Natural killer cell (primary cell): ENCODE measurements around the gene RBP3. TPM values are rescaled to one million over a fixed set of nuclear protein-coding genes. Genes with fewer than 3 reads are reported as not detected.

Experiments used
- ATAC-seq, 3 donors: fragments of 150-1000 bp in 2 of 3; fragments of 200-7000 bp in 1 of 3; cut with Tn5 transposase; 1 replicate in 1 of 3; 2 replicates in 2 of 3; pipeline ENCODE4 v1.10.0; 2021; ENCODE audit warnings: mild to moderate bottlenecking in 2 of 3, moderate library complexity in 2 of 3
- DNase-seq, 2 donors: peaks; one replicate each; pipeline versions ENCODE4 v3.0.0 to v3.0.0-alpha.2; 2013 to 2021; ENCODE audit warnings: mixed read lengths in 1 of 2
- H3K27ac ChIP-seq: one replicate; pipeline ENCODE4 v1.5.1; 2013; ENCODE audit warnings: mild to moderate bottlenecking, low read length
- H3K27me3 ChIP-seq: one replicate; pipeline ENCODE4 v1.6.1; 2013; ENCODE audit warnings: low read length; ENCODE audit not compliant: control insufficient read depth, insufficient read depth
- H3K36me3 ChIP-seq: one replicate; pipeline ENCODE4 v1.6.1; 2013; ENCODE audit warnings: low read length; ENCODE audit not compliant: control insufficient read depth, insufficient read depth
- H3K4me1 ChIP-seq: one replicate; pipeline ENCODE4 v1.6.1; 2013; ENCODE audit warnings: low read length; ENCODE audit not compliant: control insufficient read depth, insufficient read depth
- H3K4me3 ChIP-seq: one replicate; pipeline ENCODE4 v1.5.1; 2013; ENCODE audit warnings: low read length
- H3K9me3 ChIP-seq: one replicate; pipeline ENCODE4 v1.6.1; 2013; ENCODE audit warnings: low read length; ENCODE audit not compliant: control insufficient read depth, insufficient read depth
- H3K27ac Mint-ChIP-seq, 2 donors: one replicate each; pipeline ENCODE4 v1.8.0; 2022; ENCODE audit warnings: mild to moderate bottlenecking in 2 of 2, mixed read lengths in 2 of 2, moderate library complexity in 1 of 2
- H3K27me3 Mint-ChIP-seq, 2 donors: one replicate each; pipeline ENCODE4 v1.8.0; 2022; ENCODE audit warnings: low read depth in 2 of 2, mixed read lengths in 2 of 2
- H3K36me3 Mint-ChIP-seq: one replicate; pipeline ENCODE4 v1.8.0; 2022; ENCODE audit warnings: mixed read lengths
- H3K4me1 Mint-ChIP-seq, 2 donors: one replicate each; pipeline ENCODE4 v1.8.0; 2022; ENCODE audit warnings: mixed read lengths in 2 of 2
- H3K4me3 Mint-ChIP-seq: one replicate; pipeline ENCODE4 v1.8.0; 2022; ENCODE audit warnings: mild to moderate bottlenecking, moderate library complexity, mixed read lengths
- H3K9me3 Mint-ChIP-seq, 2 donors: one replicate each; pipeline ENCODE4 v1.8.0; 2022; ENCODE audit warnings: mixed read lengths in 2 of 2
- WGBS: methylation state at CpG from one replicate; pipeline ENCODE4 v1.1.7; 2013; ENCODE audit warnings: missing lambda C conversion rate; ENCODE audit not compliant: insufficient coverage; 5-methylcytosine and 5-hydroxymethylcytosine counted together
- intact Hi-C: fragments of 100-400 bp; cut with micrococcal nuclease; formaldehyde crosslinking; loops from one replicate; pipeline ENCODE4 v1.14.2; 2022
- total RNA-seq, 4 donors: library from RNA; stranded (reverse); fragments of 120-200 nt in 1 of 4; gene quantifications; one replicate each; pipeline versions ENCODE4 v1.2.3 to v1.2.4, GENCODE V29; 2013 to 2022
- TF ChIP-seq, protein P1 (sequence below): fragments of 200-600 bp; IDR thresholded peaks from one replicate; pipeline ENCODE4 v1.8.0; 2022; ENCODE audit warnings: antibody characterized with exemption

RBP3 gene
- total RNA-seq, 3 donors from 2014 or later (not counting 1 experiment from before 2014, with no cell fraction given): not detected

DNA sequence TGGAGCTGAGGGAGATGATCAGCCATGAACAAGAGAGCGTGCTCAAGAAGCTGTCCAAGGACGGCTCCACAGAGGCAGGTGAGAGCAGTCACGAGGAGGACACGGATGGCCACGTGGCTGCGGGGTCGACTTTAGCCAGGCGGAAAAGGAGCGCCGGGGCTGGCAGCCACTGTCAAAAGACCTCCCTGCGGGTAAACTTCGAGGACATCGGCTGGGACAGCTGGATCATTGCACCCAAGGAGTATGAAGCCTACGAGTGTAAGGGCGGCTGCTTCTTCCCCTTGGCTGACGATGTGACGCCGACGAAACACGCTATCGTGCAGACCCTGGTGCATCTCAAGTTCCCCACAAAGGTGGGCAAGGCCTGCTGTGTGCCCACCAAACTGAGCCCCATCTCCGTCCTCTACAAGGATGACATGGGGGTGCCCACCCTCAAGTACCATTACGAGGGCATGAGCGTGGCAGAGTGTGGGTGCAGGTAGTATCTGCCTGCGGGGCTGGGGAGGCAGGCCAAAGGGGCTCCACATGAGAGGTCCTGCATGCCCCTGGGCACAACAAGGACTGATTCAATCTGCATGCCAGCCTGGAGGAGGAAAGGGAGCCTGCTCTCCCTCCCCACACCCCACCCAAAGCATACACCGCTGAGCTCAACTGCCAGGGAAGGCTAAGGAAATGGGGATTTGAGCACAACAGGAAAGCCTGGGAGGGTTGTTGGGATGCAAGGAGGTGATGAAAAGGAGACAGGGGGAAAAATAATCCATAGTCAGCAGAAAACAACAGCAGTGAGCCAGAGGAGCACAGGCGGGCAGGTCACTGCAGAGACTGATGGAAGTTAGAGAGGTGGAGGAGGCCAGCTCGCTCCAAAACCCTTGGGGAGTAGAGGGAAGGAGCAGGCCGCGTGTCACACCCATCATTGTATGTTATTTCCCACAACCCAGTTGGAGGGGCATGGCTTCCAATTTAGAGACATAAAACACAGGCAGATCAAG lies 22.6 kb upstream of the RBP3 start:
- Mint-ChIP-seq H3K27ac (no peak overlapping the region), H3K27me3 (no peaks in the 10 kb centered on the region), H3K36me3 (no peaks in the 10 kb centered on the region), H3K4me3 (no peak overlapping the region), H3K9me3 (peaks cover 0 to 2% of the 10 kb centered on the region in 2 donors), H3K4me1 (peaks cover 0 to 12% of the 10 kb centered on the region in 2 donors)
- intact Hi-C loops: no loop called here
- WGBS: 93% methylated on average over 28 of the region's 30 CpGs
- ATAC-seq: no peak
- H3K4me1 ChIP-seq: no peaks in the 10 kb centered on the region
- no peaks in the 10 kb centered on the region for H3K27me3 ChIP-seq
- H3K9me3 ChIP-seq: no peaks in the 10 kb centered on the region
- no peak for DNase-seq
- no peaks in the 10 kb centered on the region for H3K36me3 ChIP-seq
- TF ChIP-seq, protein P1, sequence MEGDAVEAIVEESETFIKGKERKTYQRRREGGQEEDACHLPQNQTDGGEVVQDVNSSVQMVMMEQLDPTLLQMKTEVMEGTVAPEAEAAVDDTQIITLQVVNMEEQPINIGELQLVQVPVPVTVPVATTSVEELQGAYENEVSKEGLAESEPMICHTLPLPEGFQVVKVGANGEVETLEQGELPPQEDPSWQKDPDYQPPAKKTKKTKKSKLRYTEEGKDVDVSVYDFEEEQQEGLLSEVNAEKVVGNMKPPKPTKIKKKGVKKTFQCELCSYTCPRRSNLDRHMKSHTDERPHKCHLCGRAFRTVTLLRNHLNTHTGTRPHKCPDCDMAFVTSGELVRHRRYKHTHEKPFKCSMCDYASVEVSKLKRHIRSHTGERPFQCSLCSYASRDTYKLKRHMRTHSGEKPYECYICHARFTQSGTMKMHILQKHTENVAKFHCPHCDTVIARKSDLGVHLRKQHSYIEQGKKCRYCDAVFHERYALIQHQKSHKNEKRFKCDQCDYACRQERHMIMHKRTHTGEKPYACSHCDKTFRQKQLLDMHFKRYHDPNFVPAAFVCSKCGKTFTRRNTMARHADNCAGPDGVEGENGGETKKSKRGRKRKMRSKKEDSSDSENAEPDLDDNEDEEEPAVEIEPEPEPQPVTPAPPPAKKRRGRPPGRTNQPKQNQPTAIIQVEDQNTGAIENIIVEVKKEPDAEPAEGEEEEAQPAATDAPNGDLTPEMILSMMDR: no peak
- H3K27ac ChIP-seq: no peak overlapping the region
- H3K4me3 ChIP-seq: no peak overlapping the region

DNA sequence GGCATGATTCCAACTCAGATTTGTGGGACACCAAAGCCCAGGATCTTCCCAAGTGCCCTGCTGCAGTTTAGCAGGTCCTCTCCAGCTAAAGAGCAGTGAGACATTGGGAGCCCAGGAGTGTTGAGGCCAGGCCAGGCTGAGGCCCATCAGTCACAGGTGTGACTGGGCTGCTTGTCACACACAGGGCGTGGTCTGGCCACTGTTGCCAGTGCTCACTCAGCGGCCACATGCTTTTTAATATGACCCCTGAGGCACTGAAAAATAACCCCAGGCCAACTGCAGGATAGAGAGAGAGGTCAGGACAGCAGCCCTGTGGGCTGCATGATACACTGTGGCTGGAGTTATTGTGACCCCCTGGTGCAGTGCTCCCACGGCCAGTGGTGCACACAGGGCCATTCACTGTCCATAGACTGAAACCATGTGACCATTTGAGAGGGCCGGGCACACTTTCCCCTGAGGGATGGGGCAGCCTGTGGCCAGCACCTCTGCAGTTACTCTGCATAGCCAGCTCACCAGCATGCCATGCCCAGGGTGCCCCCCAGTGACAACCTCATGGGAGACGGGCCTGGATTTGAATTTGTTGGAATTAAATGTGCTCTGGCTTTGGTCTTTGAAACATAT lies 21.7 kb upstream of the RBP3 start:
- TF ChIP-seq, protein P1: no peak
- ATAC-seq (no peak), DNase-seq (no peak)
- no peaks in the 10 kb centered on the region for H3K36me3 ChIP-seq
- H3K36me3 Mint-ChIP-seq: no peaks in the 10 kb centered on the region
- H3K4me3 Mint-ChIP-seq: no peak overlapping the region
- H3K27me3 Mint-ChIP-seq: no peaks in the 10 kb centered on the region
- no peaks in the 10 kb centered on the region for H3K4me1 ChIP-seq
- H3K27ac Mint-ChIP-seq: no peak overlapping the region
- H3K4me3 ChIP-seq: no peak overlapping the region
- H3K9me3 ChIP-seq: no peaks in the 10 kb centered on the region
- peaks cover 0 to 12% of the 10 kb centered on the region in 2 donors for H3K4me1 Mint-ChIP-seq
- no peaks in the 10 kb centered on the region for H3K27me3 ChIP-seq
- 84% methylated on average over 5 of the region's 5 CpGs for WGBS
- intact Hi-C loops: no loop called here
- H3K27ac ChIP-seq: no peak overlapping the region
- peaks cover 0 to 2% of the 10 kb centered on the region in 2 donors for H3K9me3 Mint-ChIP-seq

DNA sequence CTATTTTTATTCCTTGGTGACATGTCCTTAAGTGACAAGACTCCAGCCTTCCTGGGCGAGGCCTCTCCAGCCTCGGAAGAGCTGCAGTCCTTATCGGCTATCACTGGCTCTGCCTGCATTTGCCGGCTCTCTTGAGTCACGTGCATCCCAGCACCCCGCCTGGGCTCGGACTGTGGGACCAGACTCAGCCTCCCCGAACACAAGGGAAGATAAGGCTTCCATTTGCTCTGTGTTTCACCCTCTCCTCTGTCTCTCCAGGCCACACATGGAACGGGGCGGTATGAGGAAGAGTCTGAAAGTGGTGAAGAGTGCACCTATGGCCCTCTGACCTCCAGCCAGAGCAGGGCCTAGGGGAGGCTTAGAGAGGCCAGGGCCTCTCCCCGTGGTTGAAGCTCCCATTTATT lies 21.2 kb upstream of the RBP3 start:
- no peak overlapping the region for H3K4me3 ChIP-seq
- H3K4me1 Mint-ChIP-seq: peaks cover 0 to 12% of the 10 kb centered on the region in 2 donors
- no peaks in the 10 kb centered on the region for H3K27me3 Mint-ChIP-seq
- WGBS: 88% methylated on average over 11 of the region's 11 CpGs
- no peak for DNase-seq
- intact Hi-C loops: no loop called here
- H3K9me3 Mint-ChIP-seq: peaks cover 0 to 2% of the 10 kb centered on the region in 2 donors
- ATAC-seq: no peak
- no peaks in the 10 kb centered on the region for H3K36me3 ChIP-seq
- no peak overlapping the region for H3K4me3 Mint-ChIP-seq
- no peaks in the 10 kb centered on the region for H3K27me3 ChIP-seq
- no peaks in the 10 kb centered on the region for H3K4me1 ChIP-seq
- H3K9me3 ChIP-seq: no peaks in the 10 kb centered on the region
- H3K27ac ChIP-seq: no peak overlapping the region
- H3K36me3 Mint-ChIP-seq: no peaks in the 10 kb centered on the region
- no peak overlapping the region for H3K27ac Mint-ChIP-seq
- TF ChIP-seq, protein P1: no peak
